Measurements from ENCODE around the gene KCNE3.
A peak's percentile ranks its signal among the peaks of the same experiment; 100 is the strongest.

Gene KCNE3

GRCh38 chr11:74466916-74467885 lies at the start of gene KCNE3:
Gene KCNE3 (minus strand): TSS chr11:74467549. CDS start chr11:74457563, 9,986 bp downstream.
- peak; percentile 60 for DNase-seq

- DNase-seq, result no peak
These were observed 40.2 kb upstream of the KCNE3 start for GRCh38 chr11:74507582-74507981.

GRCh38 chr11:74506823-74507222 lies 39.5 kb upstream of the KCNE3 start:
- no peak for DNase-seq

- no peak for DNase-seq
These were observed 38.6 kb upstream of the KCNE3 start for GRCh38 chr11:74505911-74506310.

- no peak for DNase-seq
These were observed 36.8 kb upstream of the KCNE3 start for GRCh38 chr11:74504100-74504691.

- DNase-seq, result no peak
These were observed 27.6 kb upstream of the KCNE3 start for GRCh38 chr11:74494916-74495315.

GRCh38 chr11:74493791-74494630 lies 26.7 kb upstream of the KCNE3 start:
- DNase-seq, result no peak

GRCh38 chr11:74492974-74493790 lies 25.8 kb upstream of the KCNE3 start, which contains the start of gene LIPT2:
Gene LIPT2 (minus strand): TSS chr11:74493724. CDS start chr11:74493703, 21 bp downstream.
- DNase-seq, result peak; percentile 98

GRCh38 chr11:74492084-74492483 lies 24.7 kb upstream of the KCNE3 start:
- no peak for DNase-seq

GRCh38 chr11:74490941-74491340 lies 23.6 kb upstream of the KCNE3 start:
- no peak for DNase-seq

- no peak for DNase-seq
These were observed 20.5 kb upstream of the KCNE3 start for GRCh38 chr11:74487875-74488274.

GRCh38 chr11:74485868-74486267 lies 18.5 kb upstream of the KCNE3 start:
- DNase-seq, result no peak

- DNase-seq, result no peak
These were observed 13.5 kb upstream of the KCNE3 start for GRCh38 chr11:74480688-74481417.

- DNase-seq, result no peak
These were observed 12.4 kb upstream of the KCNE3 start for GRCh38 chr11:74479732-74480123.

GRCh38 chr11:74478877-74479731 lies 11.8 kb upstream of the KCNE3 start:
- DNase-seq, result no peak

- DNase-seq, result no peak
These were observed 9.2 kb upstream of the KCNE3 start for GRCh38 chr11:74476536-74476935.

- no peak for DNase-seq
These were observed 7.0 kb upstream of the KCNE3 start for GRCh38 chr11:74474316-74474715.

GRCh38 chr11:74473382-74474173 lies 6.2 kb upstream of the KCNE3 start:
- no peak for DNase-seq

- DNase-seq, result no peak
These were observed 4.5 kb upstream of the KCNE3 start for GRCh38 chr11:74471668-74472429.

Measured in left hindlimb (tissue), 1 donor.